Measurements from ENCODE around the gene KRTAP17-1.
"Not testable (repeated sequence)": the region's sequence is repeated elsewhere in the genome, so short reads cannot be mapped to it uniquely, and the experiment has no call there.

KRTAP17-1 gene

DNA sequence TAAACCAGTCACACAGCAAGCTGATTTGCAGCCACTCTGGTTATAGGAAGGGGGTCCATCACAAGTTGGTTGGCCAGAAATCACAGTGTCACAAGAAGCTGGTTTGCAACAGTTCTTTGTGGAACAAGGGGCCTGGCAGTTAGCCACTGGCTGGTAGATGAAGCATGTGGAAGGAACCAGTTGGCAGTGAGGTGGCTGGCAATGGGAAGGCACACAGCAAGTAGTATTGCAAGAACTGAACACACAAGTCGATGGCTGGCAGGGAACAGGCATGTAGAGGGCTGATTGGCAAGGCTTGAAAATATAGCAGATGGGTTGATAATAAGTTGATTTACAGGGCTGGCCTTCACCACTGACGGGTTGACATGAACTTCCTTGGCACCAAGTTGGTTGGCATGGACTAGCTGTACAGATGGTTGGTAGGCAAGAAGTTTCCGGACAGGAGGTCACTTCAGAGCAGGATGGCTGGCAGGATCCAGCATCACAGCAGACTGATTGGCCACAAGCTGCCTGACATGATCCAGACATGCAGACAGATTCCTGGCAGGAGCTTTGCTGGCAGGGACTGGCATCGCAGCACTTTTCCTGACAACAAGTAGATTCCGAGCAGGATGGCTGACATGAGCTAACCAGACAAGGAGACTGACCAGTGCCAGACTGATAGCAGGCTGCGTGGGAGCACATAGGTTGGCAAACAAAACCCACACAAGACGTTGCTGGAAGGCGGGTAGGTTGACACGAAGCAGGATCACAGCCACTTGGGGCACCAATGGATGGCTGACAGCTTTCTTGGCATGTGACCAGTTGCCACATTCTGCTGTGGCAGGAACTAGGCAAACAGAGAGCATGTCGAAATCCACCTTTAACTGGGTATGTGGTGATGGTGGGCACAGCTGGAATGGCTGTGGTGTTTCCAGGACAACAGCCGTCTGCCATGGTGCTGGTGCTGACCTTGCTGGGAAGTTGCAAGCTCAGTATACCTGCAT is 13.3 kb downstream of the KRTAP17-1 start, which contains the start of gene KRTAP29-1:
Gene KRTAP29-1, minus strand, starts transcription at position 936 of the 986 bp plus-strand sequence. Its CDS starts 0 bp downstream, at position 936.
- DNase-seq = no peak

DNA sequence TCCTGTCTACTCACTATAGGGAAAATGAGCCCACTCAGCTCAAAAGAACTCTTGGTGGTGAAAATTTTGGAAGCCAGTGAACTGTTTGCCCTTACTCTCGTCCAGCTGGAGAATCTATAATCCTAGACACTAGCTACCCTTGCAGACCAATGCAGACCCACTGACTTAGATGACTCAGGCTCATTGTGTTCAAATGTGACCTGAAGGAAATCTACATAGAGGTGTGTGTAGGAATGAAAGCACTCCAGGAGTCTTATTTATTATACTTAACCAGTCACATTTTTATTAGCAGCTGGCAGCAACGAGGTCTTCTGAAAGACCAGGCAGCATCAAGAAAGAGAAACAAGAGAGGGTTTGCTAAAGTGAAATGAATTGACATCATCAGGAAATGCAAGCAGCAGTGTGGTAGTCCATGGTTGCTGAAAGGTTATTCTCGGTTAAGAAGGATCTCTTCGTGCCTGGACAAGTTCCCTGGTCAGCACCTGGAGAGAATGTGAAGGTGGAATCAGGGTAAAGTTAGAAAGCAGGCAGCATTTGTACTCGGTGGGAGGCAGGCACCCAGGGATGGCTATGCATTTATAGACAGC is 14.2 kb downstream of the KRTAP17-1 start:
- DNase-seq = no peak

GRCh38 chr17:41298458-41299135 is 16.9 kb downstream of the KRTAP17-1 start:
- DNase-seq = no peak

GRCh38 chr17:41296846-41297245 is 18.7 kb downstream of the KRTAP17-1 start:
- DNase-seq = no peak

- DNase-seq = no peak
Measured at GRCh38 chr17:41294016-41294415, 21.5 kb downstream of the KRTAP17-1 start.

DNA sequence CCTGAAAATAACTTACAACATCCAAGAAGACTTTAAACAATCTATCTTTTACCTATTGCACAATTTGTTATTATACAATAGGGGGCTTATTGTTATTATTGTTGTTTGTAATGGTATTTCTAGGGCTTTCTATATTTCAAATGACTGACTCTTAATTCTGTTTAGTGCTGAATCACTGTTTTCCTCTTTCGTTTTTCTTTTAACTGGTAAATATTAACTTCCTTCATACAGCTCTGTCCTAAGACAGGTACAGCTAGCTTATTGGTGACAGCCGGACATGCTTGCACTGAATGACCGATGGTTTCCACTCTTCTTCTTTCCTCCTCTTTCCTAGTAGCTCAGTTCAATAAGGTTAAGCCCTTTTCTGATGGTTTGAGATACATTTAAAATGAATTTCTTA is 28.5 kb downstream of the KRTAP17-1 start:
- DNase-seq = no peak

DNA sequence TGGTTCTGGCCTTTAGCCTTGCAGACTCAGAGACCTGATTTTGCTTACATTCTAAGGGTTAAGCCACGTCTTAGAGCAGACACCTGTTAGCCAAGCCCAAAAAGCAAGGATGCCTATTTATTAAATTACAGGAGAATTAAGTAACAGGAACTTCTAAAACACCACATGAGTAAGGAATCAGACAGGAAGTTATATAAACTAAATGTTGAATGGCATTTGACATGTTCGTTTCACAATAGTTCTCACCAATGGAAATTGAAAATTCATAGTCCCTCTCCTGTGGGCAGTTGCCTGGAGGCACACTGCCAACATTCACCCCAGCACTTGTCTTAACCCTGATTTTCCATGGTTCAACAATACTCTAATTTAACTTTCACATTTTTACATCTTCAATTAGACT is 31.0 kb downstream of the KRTAP17-1 start:
- DNase-seq = no peak

GRCh38 chr17:41284043-41284442 is 31.5 kb downstream of the KRTAP17-1 start:
- no peak for DNase-seq

GRCh38 chr17:41278176-41278955 is 37.1 kb downstream of the KRTAP17-1 start:
- no peak for DNase-seq

GRCh38 chr17:41275648-41276190 is 39.8 kb downstream of the KRTAP17-1 start, which contains the start of gene KRTAP9-7:
Gene KRTAP9-7 (plus strand): TSS chr17:41275698. CDS start chr17:41275698, 0 bp downstream.
- DNase-seq = not testable (repeated sequence)

DNA sequence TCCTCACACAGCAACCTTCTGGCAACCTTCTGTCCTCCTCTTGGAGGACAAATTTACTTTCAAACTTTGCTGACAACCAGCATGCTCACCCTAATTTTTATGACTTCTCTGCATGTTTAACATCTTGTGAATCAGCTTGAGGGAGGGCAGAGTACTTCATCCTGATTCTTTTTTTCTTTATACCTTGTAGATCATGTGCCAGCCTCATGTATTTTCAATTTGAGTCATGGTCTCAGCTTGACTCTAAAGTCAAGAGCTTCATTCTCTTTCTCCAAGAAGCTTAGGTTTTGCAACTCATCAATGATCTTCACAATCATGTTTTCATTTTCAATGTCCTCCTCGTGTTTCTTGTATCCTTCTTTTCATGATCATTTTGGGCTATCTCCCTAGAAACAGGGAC is 43.7 kb downstream of the KRTAP17-1 start:
- no peak for DNase-seq

GRCh38 chr17:41271323-41271722 is 44.2 kb downstream of the KRTAP17-1 start:
- not testable (repeated sequence) for DNase-seq

- DNase-seq = no peak
Measured at GRCh38 chr17:41267711-41268110, 47.8 kb downstream of the KRTAP17-1 start.

DNA sequence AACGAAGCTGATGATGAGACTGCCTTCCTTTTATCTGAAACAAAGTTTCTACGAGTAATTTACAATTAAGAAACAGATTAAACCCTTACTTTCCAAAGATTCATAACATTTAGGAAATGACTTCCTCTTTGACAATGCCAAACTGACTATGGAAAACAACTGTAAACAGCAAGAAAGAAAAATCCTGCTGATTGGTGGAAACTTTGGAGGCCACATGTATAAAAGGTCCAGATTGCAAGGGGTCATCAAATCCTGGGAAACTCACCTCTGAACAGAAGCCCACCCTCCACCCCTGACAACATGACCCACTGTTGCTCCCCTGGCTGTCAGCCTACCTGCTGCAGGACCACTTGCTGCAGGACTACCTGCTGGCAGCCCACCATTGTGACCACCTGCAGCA is 50.4 kb downstream of the KRTAP17-1 start, which contains the start of gene KRTAP9-6:
Gene KRTAP9-6, plus strand, starts transcription at position 301 of the 400 bp plus-strand sequence. Its CDS starts 0 bp downstream, at position 301.
- DNase-seq = no peak
